ENCODE results near the gene NIBAN1.
"Not testable (repeated sequence)": the region's sequence is repeated elsewhere in the genome, so short reads cannot be mapped to it uniquely, and the experiment has no call there.

Gene NIBAN1

DNA sequence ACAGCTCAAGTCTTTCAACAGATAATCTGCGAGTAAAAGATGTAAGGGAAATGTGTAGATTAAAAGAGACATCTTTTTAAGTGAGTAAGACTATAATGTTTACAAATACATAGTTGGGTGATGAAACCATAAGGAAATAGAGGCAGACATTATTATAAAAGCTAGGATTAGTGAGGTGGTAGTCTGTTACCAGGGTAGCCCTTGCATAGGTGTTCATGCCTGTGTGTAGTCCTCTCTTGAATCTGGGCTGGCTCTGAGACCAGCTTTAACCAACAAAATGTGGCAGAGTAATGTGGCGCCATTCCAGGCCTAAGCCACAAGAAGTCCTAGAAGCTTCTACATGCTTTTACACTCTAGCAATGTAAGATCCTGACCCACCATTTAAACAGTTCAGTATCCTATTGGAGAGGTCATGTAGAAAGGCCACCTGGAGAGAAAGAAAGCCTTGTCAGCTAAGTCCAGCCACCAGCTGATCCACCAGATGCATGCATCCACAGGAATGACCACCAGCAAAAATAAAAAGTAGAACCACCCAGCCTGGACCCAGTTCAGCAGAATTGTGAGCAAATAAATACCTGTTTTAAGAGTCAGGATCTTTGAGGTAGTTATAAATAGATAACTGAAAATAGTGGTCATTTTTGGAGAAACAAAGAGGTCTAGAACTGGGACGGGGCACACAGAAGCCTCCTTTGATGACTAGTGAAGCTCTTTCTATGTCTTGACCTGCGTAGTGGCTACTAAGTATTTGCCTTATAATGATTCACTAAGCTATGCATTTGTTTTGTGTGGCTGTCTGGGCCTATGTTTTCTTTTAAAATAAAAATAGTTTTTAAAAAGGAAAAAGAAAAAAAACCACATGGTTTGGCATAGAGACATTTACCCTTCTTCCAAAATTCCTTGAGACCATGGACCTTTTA lies 8.1 kb downstream of the NIBAN1 start:
- ChIA-PET CTCF (interaction anchor here (1.1 kb wide), 1 partner anchor 52 kb away, joined by 5 read pairs; no protein-coding TSS in a partner anchor), POLR2A (ENCODE audit: low non-redundant PET) (interaction anchor here (0.6 kb wide), 1 partner anchor 1229 kb away, joined by 5 read pairs; no protein-coding TSS in a partner anchor)
- no peak overlapping the region for H3K27ac ChIP-seq
- DNase-seq (ENCODE audit: low spot score): no peak
- TF ChIP-seq, protein P1, sequence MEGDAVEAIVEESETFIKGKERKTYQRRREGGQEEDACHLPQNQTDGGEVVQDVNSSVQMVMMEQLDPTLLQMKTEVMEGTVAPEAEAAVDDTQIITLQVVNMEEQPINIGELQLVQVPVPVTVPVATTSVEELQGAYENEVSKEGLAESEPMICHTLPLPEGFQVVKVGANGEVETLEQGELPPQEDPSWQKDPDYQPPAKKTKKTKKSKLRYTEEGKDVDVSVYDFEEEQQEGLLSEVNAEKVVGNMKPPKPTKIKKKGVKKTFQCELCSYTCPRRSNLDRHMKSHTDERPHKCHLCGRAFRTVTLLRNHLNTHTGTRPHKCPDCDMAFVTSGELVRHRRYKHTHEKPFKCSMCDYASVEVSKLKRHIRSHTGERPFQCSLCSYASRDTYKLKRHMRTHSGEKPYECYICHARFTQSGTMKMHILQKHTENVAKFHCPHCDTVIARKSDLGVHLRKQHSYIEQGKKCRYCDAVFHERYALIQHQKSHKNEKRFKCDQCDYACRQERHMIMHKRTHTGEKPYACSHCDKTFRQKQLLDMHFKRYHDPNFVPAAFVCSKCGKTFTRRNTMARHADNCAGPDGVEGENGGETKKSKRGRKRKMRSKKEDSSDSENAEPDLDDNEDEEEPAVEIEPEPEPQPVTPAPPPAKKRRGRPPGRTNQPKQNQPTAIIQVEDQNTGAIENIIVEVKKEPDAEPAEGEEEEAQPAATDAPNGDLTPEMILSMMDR (conservative IDR thresholded peaks at IDR 0.05; ENCODE audit: low read depth): no peak

DNA sequence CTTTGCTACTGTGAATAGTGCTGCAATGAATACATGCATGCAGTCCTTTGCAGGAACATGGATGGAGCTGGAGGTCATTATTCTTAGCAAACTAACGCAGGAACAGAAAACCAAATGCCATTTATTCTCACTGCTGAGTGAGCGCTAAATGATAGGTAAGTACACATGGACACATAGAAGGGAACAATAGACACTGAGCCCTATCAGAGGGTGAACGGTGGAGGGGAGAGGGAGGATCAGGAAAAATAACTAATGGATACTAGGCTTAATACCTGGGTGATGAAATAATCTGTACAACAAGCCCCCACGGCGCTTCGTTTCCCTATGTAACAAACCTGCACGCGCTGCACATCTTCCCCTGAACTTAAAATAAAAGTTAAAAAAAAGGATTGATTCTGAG lies 8.9 kb downstream of the NIBAN1 start:
- ChIA-PET CTCF (no interaction called here), POLR2A (ENCODE audit: low non-redundant PET) (no interaction called here)

DNA sequence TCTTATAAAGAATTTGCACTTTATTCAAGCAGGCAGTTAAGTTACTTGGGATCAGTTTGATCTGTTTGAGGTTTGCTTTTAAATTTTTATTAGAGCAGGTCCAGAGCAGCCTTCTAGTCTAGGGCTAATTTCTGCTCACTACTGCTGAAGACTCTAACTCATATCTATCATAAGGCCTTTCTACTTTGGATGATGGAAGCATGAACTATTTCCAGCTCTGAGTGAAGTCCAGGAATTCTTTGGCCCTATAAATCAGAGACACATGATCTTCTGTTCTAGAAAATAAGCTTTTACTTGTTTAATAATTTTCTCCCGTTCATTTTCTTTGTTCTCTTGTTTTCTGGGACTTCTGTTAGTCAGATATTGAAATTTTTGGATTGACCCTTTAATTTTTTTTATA lies 14.7 kb downstream of the NIBAN1 start:
- H3K27ac ChIP-seq: no peak overlapping the region
- TF ChIP-seq, protein P1 (conservative IDR thresholded peaks at IDR 0.05; ENCODE audit: low read depth): no peak
- POLR2A ChIA-PET (ENCODE audit: low non-redundant PET): no interaction called here
- CTCF ChIA-PET: no interaction called here
- DNase-seq (ENCODE audit: low spot score): no peak

More for the DNA sequence above, 8.9 kb downstream of the NIBAN1 start:
- no peak for DNase-seq (ENCODE audit: low spot score)
- no peak overlapping the region for H3K27ac ChIP-seq
- TF ChIP-seq, protein P1 (conservative IDR thresholded peaks at IDR 0.05; ENCODE audit: low read depth): no peak

DNA sequence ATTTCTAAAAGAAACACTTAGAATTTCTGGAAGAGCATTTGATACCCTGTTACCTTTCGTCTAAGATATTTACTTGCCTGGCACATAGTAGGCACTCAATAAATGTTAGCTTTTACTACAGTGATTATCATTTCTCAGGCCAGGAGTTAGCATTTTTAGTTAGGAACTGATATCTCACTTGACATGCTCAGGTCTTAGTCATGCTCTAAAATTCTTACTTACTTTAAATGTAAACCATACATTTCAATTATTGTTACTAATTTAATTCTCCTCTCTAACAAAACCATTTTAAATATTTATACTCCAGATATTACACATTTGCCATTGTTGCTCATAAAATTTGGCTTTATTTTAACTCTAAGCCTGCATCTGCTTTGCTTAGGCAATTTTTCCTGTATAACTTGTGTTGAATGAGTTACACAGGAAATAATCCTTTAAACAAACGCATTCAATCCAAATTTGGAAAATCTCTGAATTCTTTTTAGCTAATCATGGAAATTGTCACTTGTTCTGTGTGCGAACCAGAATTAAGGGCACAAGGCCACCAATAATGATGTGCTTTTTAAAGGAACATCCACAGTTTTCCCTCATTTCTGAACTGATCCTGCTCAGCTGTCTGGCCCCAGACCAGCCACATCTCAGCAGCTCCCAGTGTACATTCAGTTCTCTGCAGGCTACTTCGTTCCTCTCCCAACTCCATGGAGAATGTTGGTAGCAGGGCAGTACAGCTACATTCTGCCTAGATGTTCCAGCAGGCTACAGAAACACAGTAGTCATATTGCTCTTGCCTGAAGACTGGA lies 15.6 kb downstream of the NIBAN1 start:
- CTCF ChIA-PET: interaction anchor here (0.6 kb wide), 2 partner anchors 123 to 151 kb away, joined by 3 read pairs; no protein-coding TSS in a partner anchor
- no peak overlapping the region for H3K27ac ChIP-seq

DNA sequence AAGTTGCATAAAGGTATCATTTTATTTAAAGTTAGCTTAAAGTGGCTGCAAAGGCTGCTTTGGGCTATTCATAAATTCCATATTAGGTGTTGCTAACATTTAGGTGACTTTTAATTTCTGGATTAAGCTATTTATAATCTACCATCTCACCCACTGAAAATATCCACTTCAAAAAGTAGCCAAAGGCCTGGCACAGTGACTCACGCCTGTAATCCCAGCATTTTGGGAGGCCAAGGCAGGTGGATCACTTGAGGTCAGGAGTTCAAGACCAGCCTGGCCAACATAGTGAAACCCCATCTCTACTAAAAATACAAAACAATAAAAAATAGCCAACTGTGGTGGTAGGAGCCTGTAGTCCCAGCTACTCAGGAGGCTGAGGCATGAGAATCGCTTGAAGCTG lies 16.4 kb downstream of the NIBAN1 start:
- H3K27ac ChIP-seq; DNase-seq (ENCODE audit: low spot score); POLR2A ChIA-PET (ENCODE audit: low non-redundant PET); CTCF ChIA-PET: not testable (repeated sequence)

More for the DNA sequence above, 15.6 kb downstream of the NIBAN1 start:
- TF ChIP-seq, protein P1 (conservative IDR thresholded peaks at IDR 0.05; ENCODE audit: low read depth): no peak
- POLR2A ChIA-PET (ENCODE audit: low non-redundant PET): no interaction called here
- no peak for DNase-seq (ENCODE audit: low spot score)

DNA sequence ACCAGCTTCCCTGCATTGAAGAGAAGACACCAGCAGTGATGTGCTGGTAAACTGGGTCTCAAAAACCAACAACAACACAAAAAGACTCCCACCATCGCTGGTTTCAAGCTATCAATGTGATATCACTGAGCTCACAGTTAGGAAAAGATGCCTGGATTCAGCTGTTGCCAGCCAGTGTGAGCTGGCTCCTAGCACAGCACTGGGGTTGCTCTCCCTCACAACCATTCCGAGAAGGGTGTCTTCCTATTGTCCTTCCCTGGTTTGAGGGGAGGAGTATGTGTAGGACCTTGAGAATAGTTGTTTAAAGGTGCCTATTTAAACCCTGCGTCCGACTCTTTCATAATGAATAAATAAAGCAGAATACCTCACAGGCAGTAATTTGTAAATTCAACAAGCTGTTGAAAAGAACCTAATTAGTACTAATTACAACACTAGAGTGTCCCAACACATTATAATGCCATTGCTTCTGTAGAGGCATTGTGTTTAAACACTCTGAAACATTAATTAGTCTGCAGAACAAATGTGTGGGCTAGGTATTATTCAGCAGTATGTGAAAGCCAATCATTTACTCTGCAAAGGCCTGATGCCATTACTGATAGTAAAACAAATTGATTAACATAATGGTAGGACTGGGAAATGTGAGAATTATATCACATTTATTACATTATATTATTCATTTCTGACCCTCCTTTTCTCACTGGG lies 17.2 kb downstream of the NIBAN1 start:
- no peak for DNase-seq (ENCODE audit: low spot score)
- TF ChIP-seq, protein P1 (conservative IDR thresholded peaks at IDR 0.05; ENCODE audit: low read depth): no peak
- ChIA-PET CTCF (no interaction called here), POLR2A (ENCODE audit: low non-redundant PET) (no interaction called here)
- H3K27ac ChIP-seq: no peak overlapping the region

Data from RWPE1 (cell line).